ENCODE measurements around the gene TSC22D1.

DNA sequence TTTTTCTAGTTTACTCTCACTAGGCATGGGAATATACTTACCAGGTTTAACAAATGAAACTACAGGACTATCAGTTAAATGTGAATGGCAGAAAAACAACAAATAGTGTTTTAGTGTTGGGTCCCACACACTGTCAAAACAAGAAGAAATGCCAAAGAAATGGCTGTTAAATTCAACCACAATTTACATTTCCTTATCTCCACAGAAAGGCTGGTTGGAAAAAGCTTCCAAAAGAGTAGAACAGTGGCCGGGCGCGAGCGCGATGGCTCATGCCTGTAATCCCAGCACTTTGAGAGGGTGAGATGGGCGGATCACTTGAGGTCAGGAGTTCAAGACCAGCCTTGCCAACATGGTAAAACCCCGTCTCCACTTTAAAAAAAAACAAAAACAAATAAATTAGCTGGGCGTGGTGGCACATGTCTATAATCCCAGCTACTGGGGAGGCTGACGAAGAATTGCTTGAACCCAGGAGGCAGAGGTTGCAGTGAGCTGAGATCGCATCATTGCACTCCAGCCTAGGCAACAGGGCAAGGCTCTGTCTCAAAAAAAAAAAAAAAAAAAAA, 136.0 kb downstream of the TSC22D1 start:
- TF ChIP-seq, protein P1, sequence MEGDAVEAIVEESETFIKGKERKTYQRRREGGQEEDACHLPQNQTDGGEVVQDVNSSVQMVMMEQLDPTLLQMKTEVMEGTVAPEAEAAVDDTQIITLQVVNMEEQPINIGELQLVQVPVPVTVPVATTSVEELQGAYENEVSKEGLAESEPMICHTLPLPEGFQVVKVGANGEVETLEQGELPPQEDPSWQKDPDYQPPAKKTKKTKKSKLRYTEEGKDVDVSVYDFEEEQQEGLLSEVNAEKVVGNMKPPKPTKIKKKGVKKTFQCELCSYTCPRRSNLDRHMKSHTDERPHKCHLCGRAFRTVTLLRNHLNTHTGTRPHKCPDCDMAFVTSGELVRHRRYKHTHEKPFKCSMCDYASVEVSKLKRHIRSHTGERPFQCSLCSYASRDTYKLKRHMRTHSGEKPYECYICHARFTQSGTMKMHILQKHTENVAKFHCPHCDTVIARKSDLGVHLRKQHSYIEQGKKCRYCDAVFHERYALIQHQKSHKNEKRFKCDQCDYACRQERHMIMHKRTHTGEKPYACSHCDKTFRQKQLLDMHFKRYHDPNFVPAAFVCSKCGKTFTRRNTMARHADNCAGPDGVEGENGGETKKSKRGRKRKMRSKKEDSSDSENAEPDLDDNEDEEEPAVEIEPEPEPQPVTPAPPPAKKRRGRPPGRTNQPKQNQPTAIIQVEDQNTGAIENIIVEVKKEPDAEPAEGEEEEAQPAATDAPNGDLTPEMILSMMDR (IDR thresholded peaks at IDR 0.05), result no peak
- no peak for TF ChIP-seq POLR2A (IDR thresholded peaks at IDR 0.05)
